ENCODE data around the gene RASA4.
"Not testable (repeated sequence)": the region's sequence is repeated elsewhere in the genome, so short reads cannot be mapped to it uniquely, and the experiment has no call there.

DNA sequence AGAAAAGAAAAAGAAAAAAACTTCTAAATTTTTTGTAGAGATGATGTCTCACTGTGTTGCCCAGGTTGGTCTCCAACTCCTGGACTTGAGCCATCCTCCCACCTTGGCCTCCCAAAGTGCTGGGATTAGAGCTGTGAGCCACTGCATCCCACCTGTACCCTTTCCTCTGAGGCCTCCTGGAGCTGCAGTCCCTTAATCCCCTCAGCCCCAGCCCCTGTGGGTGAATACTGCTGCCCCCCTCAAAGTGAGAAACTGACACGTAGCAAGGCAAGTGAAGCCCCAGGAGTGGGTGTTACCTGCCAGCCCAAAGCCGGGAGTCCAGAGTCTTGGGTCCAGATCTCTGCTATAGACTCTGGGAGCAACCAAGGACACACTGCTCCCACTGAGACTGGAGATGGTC lies 91.8 kb downstream of the RASA4 start:
- not testable (repeated sequence) for TF ChIP-seq POLR2AphosphoS5 (IDR thresholded peaks at IDR 0.05; ENCODE audit: borderline replicate concordance, low read depth, low read length); EZH2 (IDR thresholded peaks at IDR 0.05)
